H1 (cell line): ENCODE measurements around the gene ZWILCH. TPM values are rescaled to one million over a fixed set of nuclear protein-coding genes. Genes with fewer than 3 reads are reported as not detected.

Experiments
- GABPA ChIP-seq: IDR thresholded peaks from 2 replicates; pipeline ENCODE4 v1.6.1; 2011; ENCODE audit warnings: mild to moderate bottlenecking, low read length, moderate library complexity, borderline replicate concordance; ENCODE audit not compliant: insufficient read depth
- JUN ChIP-seq: IDR thresholded peaks from 2 replicates; pipeline ENCODE4 v1.6.1; 2011; ENCODE audit warnings: low read depth, mild to moderate bottlenecking, improper control_type of control experiment, low read length
- MAFK ChIP-seq: IDR thresholded peaks from 2 replicates; pipeline ENCODE4 v1.6.1; 2012; ENCODE audit warnings: low read depth, mild to moderate bottlenecking, improper control_type of control experiment, low read length
- SIRT6 ChIP-seq: IDR thresholded peaks from one replicate; pipeline ENCODE4 v1.7.1; 2012; ENCODE audit warnings: low read length, inconsistent platforms
- SUZ12 ChIP-seq: fragments of 200-600 bp; sonication (generic); IDR thresholded peaks from 2 replicates; pipeline ENCODE4 v1.6.1; 2012; ENCODE audit warnings: mild to moderate bottlenecking, inconsistent platforms, low read length, moderate library complexity, mixed read lengths
- TAF1 ChIP-seq: IDR thresholded peaks from 2 replicates; pipeline ENCODE4 v1.6.1; 2011; ENCODE audit warnings: mild to moderate bottlenecking, low read depth, low read length
- ZNF274 ChIP-seq: IDR thresholded peaks from 2 replicates; pipeline ENCODE4 v1.7.0; 2012; ENCODE audit warnings: low read length, borderline replicate concordance; ENCODE audit errors: extremely low read depth
- polyA plus RNA-seq, 7 experiments: library from polyadenylated mRNA; depleted of rRNA in 3 of 7; stranded (reverse) in 5 of 7; unstranded in 2 of 7; fragments of >200 nt in 5 of 7; fragments of 200-250 nt in 2 of 7; gene quantifications; 1 replicate in 5 of 7; 2 replicates in 1 of 7; 4 replicates in 1 of 7; pipeline versions ENCODE4 v1.2.1 to v1.2.3, GENCODE V29; 2011 to 2013; ENCODE audit warnings: missing spikeins in 2 of 7, mixed read lengths in 2 of 7
- total RNA-seq: library from RNA; stranded (reverse); fragmentation: NEBNext Ultra II Directional; extraction: Animal tissue kit (Norgen Biotek cat#: 25700); gene quantifications from 2 replicates; pipeline ENCODE4 v1.2.1, GENCODE V29; 2021
- TF ChIP-seq, protein P1 (sequence below): fragments of 300-600 bp; sonication (generic); IDR thresholded peaks from 2 replicates; pipeline ENCODE4 v1.7.1; 2012; ENCODE audit warnings: low read length, moderate library complexity, mild to moderate bottlenecking, inconsistent platforms; ENCODE audit not compliant: insufficient replicate concordance

Gene ZWILCH
- total and polyA plus RNA-seq, 2 of the 8 experiments (the other 6 are each of a cell fraction or from before 2014, with no cell fraction given): 18.1 to 61.5 TPM

DNA sequence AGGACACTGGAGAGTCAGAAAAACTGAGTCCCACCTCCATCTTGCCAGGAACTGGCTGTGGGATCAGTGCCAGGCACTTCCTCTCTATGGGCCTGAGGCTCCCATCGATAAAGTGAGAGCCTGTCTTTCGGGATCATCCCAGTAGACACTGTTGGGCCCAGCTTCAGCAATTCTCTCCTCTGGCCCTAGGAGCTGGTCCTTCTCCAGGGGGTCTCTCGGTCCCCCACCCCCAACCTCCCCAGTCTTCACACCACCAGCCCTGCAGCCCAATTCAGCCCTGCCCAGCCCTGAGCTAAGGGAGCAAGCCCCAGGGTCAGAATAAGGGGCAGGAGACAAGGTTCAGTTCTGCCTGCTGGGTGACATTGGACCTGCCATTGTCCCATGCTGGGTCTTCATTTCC, 65.2 kb downstream of the ZWILCH start (continued):
- TF ChIP-seq, protein P1, sequence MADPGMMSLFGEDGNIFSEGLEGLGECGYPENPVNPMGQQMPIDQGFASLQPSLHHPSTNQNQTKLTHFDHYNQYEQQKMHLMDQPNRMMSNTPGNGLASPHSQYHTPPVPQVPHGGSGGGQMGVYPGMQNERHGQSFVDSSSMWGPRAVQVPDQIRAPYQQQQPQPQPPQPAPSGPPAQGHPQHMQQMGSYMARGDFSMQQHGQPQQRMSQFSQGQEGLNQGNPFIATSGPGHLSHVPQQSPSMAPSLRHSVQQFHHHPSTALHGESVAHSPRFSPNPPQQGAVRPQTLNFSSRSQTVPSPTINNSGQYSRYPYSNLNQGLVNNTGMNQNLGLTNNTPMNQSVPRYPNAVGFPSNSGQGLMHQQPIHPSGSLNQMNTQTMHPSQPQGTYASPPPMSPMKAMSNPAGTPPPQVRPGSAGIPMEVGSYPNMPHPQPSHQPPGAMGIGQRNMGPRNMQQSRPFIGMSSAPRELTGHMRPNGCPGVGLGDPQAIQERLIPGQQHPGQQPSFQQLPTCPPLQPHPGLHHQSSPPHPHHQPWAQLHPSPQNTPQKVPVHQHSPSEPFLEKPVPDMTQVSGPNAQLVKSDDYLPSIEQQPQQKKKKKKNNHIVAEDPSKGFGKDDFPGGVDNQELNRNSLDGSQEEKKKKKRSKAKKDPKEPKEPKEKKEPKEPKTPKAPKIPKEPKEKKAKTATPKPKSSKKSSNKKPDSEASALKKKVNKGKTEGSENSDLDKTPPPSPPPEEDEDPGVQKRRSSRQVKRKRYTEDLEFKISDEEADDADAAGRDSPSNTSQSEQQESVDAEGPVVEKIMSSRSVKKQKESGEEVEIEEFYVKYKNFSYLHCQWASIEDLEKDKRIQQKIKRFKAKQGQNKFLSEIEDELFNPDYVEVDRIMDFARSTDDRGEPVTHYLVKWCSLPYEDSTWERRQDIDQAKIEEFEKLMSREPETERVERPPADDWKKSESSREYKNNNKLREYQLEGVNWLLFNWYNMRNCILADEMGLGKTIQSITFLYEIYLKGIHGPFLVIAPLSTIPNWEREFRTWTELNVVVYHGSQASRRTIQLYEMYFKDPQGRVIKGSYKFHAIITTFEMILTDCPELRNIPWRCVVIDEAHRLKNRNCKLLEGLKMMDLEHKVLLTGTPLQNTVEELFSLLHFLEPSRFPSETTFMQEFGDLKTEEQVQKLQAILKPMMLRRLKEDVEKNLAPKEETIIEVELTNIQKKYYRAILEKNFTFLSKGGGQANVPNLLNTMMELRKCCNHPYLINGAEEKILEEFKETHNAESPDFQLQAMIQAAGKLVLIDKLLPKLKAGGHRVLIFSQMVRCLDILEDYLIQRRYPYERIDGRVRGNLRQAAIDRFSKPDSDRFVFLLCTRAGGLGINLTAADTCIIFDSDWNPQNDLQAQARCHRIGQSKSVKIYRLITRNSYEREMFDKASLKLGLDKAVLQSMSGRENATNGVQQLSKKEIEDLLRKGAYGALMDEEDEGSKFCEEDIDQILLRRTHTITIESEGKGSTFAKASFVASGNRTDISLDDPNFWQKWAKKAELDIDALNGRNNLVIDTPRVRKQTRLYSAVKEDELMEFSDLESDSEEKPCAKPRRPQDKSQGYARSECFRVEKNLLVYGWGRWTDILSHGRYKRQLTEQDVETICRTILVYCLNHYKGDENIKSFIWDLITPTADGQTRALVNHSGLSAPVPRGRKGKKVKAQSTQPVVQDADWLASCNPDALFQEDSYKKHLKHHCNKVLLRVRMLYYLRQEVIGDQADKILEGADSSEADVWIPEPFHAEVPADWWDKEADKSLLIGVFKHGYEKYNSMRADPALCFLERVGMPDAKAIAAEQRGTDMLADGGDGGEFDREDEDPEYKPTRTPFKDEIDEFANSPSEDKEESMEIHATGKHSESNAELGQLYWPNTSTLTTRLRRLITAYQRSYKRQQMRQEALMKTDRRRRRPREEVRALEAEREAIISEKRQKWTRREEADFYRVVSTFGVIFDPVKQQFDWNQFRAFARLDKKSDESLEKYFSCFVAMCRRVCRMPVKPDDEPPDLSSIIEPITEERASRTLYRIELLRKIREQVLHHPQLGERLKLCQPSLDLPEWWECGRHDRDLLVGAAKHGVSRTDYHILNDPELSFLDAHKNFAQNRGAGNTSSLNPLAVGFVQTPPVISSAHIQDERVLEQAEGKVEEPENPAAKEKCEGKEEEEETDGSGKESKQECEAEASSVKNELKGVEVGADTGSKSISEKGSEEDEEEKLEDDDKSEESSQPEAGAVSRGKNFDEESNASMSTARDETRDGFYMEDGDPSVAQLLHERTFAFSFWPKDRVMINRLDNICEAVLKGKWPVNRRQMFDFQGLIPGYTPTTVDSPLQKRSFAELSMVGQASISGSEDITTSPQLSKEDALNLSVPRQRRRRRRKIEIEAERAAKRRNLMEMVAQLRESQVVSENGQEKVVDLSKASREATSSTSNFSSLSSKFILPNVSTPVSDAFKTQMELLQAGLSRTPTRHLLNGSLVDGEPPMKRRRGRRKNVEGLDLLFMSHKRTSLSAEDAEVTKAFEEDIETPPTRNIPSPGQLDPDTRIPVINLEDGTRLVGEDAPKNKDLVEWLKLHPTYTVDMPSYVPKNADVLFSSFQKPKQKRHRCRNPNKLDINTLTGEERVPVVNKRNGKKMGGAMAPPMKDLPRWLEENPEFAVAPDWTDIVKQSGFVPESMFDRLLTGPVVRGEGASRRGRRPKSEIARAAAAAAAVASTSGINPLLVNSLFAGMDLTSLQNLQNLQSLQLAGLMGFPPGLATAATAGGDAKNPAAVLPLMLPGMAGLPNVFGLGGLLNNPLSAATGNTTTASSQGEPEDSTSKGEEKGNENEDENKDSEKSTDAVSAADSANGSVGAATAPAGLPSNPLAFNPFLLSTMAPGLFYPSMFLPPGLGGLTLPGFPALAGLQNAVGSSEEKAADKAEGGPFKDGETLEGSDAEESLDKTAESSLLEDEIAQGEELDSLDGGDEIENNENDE: no peak
- TF ChIP-seq SIRT6 (no peak), ZNF274 (no peak), GABPA (no peak), MAFK (no peak), TAF1 (no peak), SUZ12 (no peak), JUN (no peak)
- TF ChIP-seq, all 59 proteins: peak for 0
